GM10266 (cell line): ENCODE data around the gene MOB3A.

Experiments used
- DNase-seq: peaks from one replicate; pipeline ENCODE4 v3.0.0; 2012; ENCODE audit errors: extremely low spot score
- CTCF ChIP-seq: IDR thresholded peaks from 2 replicates; pipeline ENCODE4 v1.5.1; 2012; ENCODE audit warnings: mild to moderate bottlenecking, low read depth; ENCODE audit not compliant: control insufficient read depth, insufficient read depth; ENCODE audit errors: missing control alignments

The MOB3A gene

GRCh38 chr19:2103045-2103707, 7.0 kb upstream of the MOB3A start:
- no peak for DNase-seq
- no peak for TF ChIP-seq CTCF

- no peak for DNase-seq
- TF ChIP-seq CTCF: no peak
Measured at GRCh38 chr19:2101417-2102335, 5.5 kb upstream of the MOB3A start.

GRCh38 chr19:2100719-2101061, 4.6 kb upstream of the MOB3A start:
- no peak for TF ChIP-seq CTCF
- no peak for DNase-seq

GRCh38 chr19:2099937-2100718, 4.0 kb upstream of the MOB3A start:
- DNase-seq: no peak
- TF ChIP-seq CTCF: no peak

GRCh38 chr19:2099054-2099501, 3.0 kb upstream of the MOB3A start:
- DNase-seq: no peak
- TF ChIP-seq CTCF: no peak

- no peak for DNase-seq
- TF ChIP-seq CTCF: no peak
Measured at GRCh38 chr19:2097886-2098327, 1.8 kb upstream of the MOB3A start.
